ENCODE data around the gene RPL31. TPM values are rescaled to one million over a fixed set of nuclear protein-coding genes. Genes with fewer than 3 reads are reported as not detected.
A peak's percentile ranks its signal among the peaks of the same experiment; 100 is the strongest.

RPL31 gene
- total RNA-seq, result 1,100 and 1,437 TPM in 2 replicates

DNA sequence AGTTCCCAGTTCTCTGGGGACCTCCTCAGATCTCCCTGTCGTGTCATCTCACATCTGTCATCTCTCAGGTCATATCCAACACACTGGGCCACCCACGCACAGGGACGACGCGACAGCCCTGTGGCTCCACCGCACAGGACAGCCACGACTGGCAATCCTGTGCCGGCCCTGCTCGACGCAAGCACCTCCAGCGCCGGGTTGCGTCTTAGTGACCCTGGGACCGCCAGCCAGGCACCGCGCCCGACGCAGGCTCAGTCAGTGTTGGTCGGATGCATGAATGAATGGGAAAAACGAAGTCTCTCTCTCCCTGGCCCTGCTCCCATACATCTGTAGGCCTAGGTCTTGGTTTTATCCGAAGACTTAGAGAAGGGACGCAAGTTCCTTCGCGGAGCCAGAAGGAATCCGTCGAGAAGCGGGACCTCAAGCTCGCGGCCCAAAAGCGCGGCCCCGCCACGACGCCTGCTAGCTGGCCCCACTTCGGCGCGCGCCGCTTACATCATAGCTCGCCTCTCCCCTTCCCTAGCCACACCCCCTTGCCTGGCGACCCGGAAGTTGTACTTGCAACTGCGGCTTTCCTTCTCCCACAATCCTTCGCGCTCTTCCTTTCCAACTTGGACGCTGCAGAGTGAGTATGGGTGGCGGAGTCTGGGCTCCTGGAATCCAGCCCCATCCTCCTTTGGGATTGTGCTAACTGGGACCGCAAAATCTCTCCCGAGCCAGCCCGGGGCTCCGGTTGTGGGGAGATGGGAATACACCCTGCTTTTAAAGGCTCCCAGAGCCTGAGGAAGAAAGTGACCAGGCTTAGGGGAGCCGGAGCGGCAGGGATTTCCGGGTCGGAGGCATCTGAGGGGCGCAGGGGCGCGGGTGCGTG is at the start of gene RPL31:
Gene RPL31 (plus strand): TSS at position 599 of the 871 bp plus-strand sequence. CDS start 413 bp downstream, outside the sequence.
- peak within 1 kb of the TSS; percentile 80 for H3K4me3 ChIP-seq (ENCODE audit: low read depth, low read length)
- TF ChIP-seq, protein P1, sequence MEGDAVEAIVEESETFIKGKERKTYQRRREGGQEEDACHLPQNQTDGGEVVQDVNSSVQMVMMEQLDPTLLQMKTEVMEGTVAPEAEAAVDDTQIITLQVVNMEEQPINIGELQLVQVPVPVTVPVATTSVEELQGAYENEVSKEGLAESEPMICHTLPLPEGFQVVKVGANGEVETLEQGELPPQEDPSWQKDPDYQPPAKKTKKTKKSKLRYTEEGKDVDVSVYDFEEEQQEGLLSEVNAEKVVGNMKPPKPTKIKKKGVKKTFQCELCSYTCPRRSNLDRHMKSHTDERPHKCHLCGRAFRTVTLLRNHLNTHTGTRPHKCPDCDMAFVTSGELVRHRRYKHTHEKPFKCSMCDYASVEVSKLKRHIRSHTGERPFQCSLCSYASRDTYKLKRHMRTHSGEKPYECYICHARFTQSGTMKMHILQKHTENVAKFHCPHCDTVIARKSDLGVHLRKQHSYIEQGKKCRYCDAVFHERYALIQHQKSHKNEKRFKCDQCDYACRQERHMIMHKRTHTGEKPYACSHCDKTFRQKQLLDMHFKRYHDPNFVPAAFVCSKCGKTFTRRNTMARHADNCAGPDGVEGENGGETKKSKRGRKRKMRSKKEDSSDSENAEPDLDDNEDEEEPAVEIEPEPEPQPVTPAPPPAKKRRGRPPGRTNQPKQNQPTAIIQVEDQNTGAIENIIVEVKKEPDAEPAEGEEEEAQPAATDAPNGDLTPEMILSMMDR (conservative IDR thresholded peaks at IDR 0.05; ENCODE audit: low read depth, low read length), result no peak

GRCh38 chr2:100952512-100952911 is 49.6 kb upstream of the RPL31 start:
- no peak for DNase-seq (ENCODE audit: low read depth)
- no peak overlapping the region for H3K4me3 ChIP-seq (ENCODE audit: low read depth, low read length)
- TF ChIP-seq, protein P1 (conservative IDR thresholded peaks at IDR 0.05; ENCODE audit: low read depth, low read length), result no peak

More for the DNA sequence above, at the start of gene RPL31:
- peak; percentile 70 for DNase-seq (ENCODE audit: low read depth)

DNA sequence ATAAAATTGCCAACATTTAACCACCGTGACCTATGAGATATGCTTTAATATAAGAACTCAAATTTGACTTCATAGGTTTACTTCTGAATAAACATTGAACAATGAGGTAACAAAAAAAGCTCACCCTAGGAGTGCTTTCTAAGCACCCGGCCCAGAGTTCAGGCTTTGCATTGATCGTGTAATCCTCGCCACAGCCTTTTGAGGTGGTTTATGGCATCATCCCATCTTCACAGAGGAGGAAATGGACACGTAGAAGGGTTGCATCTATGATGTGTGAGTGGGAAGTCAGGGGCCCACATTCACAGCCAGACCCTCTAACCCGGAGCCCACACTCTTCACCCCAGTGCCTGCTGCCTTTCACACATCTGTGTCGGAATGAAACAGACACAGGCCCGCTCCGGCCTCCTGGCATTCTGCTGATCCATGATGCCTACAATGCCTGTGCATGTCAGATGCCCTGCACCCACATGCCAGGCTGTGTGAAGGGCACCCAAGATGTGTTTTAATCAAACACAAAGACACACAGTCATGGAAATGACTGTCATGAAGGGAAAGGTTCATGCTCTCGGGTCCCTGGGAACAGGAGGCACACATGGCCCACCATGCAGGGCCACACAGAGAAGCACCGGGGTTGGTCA is 48.6 kb upstream of the RPL31 start:
- TF ChIP-seq, protein P1 (conservative IDR thresholded peaks at IDR 0.05; ENCODE audit: low read depth, low read length), result no peak
- no peak for DNase-seq (ENCODE audit: low read depth)
- no peak overlapping the region for H3K4me3 ChIP-seq (ENCODE audit: low read depth, low read length)

DNA sequence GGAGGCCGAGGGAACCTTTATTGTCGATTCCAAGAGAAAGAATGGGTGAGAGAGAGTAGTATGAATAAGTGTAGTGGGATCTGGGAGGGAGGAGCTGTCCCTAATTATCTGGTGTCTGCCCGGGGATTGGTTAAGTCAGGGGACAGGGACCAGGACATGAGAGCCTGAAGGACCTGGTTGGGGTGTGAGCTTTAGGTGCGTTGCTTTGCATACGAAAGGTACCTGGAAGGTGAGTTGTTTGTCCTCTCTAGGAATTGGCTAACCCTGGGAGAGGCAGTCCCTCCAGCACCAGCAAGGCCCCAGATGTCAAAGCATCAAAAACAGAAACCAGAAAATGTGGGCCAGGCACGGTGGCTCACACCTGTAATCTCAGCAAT is 48.1 kb upstream of the RPL31 start:
- DNase-seq (ENCODE audit: low read depth), result no peak
- no peak overlapping the region for H3K4me3 ChIP-seq (ENCODE audit: low read depth, low read length)
- TF ChIP-seq, protein P1 (conservative IDR thresholded peaks at IDR 0.05; ENCODE audit: low read depth, low read length), result no peak

GRCh38 chr2:100955226-100955625 is 46.9 kb upstream of the RPL31 start:
- TF ChIP-seq, protein P1 (conservative IDR thresholded peaks at IDR 0.05; ENCODE audit: low read depth, low read length), result no peak
- no peak overlapping the region for H3K4me3 ChIP-seq (ENCODE audit: low read depth, low read length)
- DNase-seq (ENCODE audit: low read depth), result no peak

DNA sequence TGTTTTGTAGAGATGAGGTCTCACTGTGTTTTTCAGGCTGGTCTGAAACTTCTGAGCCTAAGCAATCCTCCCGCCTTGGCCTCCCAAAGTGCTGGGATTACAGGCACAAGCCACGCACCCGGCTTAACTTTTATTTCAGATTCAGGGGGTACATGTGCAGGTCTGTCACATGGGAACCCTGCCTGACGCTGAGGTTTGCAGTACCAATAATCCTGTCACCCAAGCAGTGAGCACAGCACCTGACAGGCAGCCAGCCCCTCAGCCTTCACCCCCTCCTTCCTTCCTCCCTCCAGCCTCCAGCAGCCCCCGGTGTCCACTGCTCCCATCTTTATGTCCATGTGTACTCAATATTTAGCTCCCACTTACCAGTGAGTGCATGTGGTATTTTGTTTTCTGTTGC is 46.0 kb upstream of the RPL31 start:
- DNase-seq (ENCODE audit: low read depth), result no peak
- TF ChIP-seq, protein P1 (conservative IDR thresholded peaks at IDR 0.05; ENCODE audit: low read depth, low read length), result no peak

More for the DNA sequence above, 46.0 kb upstream of the RPL31 start:
- H3K4me3 ChIP-seq (ENCODE audit: low read depth, low read length), result no peak overlapping the region

Data from epithelial cell of proximal tubule (primary cell).